Spinal cord (tissue), 10 donors: ENCODE data around the gene RAB35. TPM values are rescaled to one million over a fixed set of nuclear protein-coding genes. Genes with fewer than 3 reads are reported as not detected.
"Not testable (repeated sequence)": the region's sequence is repeated elsewhere in the genome, so short reads cannot be mapped to it uniquely, and the experiment has no call there.

Source experiments
- DNase-seq, 6 donors: peaks; one replicate each; pipeline versions ENCODE4 v3.0.0 to v3.0.0-alpha.2; 2013 to 2015; ENCODE audit warnings: low spot score in 6 of 6, low read depth in 4 of 6
- H3K27ac ChIP-seq: one replicate; pipeline ENCODE4 v1.5.1; 2013; ENCODE audit warnings: low read depth, low read length, control low read depth
- H3K27me3 ChIP-seq: one replicate; pipeline ENCODE4 v1.6.1; 2013; ENCODE audit warnings: low read length; ENCODE audit not compliant: control insufficient read depth, insufficient read depth
- H3K36me3 ChIP-seq: one replicate; pipeline ENCODE4 v1.6.1; 2013; ENCODE audit warnings: low read length; ENCODE audit not compliant: control insufficient read depth, insufficient read depth
- H3K4me1 ChIP-seq: one replicate; pipeline ENCODE4 v1.6.1; 2013; ENCODE audit warnings: low read length; ENCODE audit not compliant: control insufficient read depth, insufficient read depth
- H3K4me3 ChIP-seq: one replicate; pipeline ENCODE4 v1.5.1; 2013; ENCODE audit warnings: low read depth, low read length, control low read depth
- H3K9me3 ChIP-seq: one replicate; pipeline ENCODE4 v1.6.1; 2013; ENCODE audit warnings: low read length; ENCODE audit not compliant: control insufficient read depth, insufficient read depth
- WGBS: methylation state at CpG from one replicate; pipeline ENCODE4 v1.1.5; 2013; ENCODE audit warnings: missing lambda C conversion rate; ENCODE audit not compliant: insufficient coverage; 5-methylcytosine and 5-hydroxymethylcytosine counted together
- polyA plus RNA-seq, 2 donors: library from polyadenylated mRNA; unstranded; fragments of 120-200 nt; gene quantifications; one replicate each; pipeline ENCODE4 v1.2.1, GENCODE V29; 2013; ENCODE audit not compliant: insufficient read length in 2 of 2
- small RNA-seq: library from RNA; depleted of rRNA; stranded (forward); fragments of <200 nt; gene quantifications from one replicate; pipeline ENCODE3, GENCODE V24; 2014; ENCODE audit warnings: low replicate concordance
- total RNA-seq, 2 donors: library from RNA; depleted of rRNA in 1 of 2; stranded (reverse); fragments of 120-200 nt in 1 of 2; fragments of >200 nt in 1 of 2; gene quantifications; one replicate each; pipeline versions ENCODE4 v1.2.3 to v1.2.4, GENCODE V29; 2013 to 2014
- donor health status: healthy.

Gene RAB35
- total and polyA plus RNA-seq, 4 donors: 20.7 to 64.2 (median 47.2) TPM

DNA sequence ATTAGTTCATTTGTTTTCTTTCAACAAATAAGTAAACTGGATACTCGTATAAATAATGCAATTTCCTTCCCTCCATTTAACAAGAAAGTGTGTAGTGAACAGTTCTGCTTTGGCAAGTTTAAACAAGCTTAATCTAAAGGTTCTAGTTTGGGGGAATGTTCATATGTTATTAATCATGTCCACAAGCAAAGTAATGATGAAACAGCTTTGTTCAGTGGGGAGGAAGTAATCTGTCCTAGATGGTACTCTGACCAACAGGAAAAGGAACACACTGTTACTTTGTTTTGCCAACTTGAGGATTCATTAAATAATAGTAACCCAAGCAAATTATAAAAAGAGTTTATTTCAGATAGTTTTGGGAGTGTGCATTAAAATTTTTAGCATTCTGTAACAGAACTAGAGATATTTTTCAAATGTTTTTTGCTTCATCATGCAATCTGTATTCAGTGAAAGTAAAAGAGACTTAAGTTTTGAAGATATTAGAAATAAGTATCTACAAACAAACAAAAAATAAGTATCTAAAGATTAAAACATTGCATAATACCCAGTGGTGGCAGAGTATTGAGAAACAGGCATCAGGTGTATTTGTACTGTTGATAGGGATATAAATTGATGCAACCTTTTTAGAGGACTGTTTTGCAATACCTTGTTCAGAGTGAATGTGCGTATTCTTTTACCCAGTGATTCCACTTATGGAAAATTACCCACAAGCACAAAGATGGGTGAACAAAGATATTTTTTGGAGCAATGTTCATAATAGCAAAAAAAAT lies 61.1 kb downstream of the RAB35 start:
- no CpG with 5 or more reads among the region's 2 CpGs for WGBS
- no peak overlapping the region for H3K4me3 ChIP-seq
- H3K9me3 ChIP-seq: no peaks in the 10 kb centered on the region
- no peak overlapping the region for H3K27ac ChIP-seq
- no peak for DNase-seq
- H3K4me1 ChIP-seq: no peaks in the 10 kb centered on the region
- H3K27me3 ChIP-seq: no peaks in the 10 kb centered on the region
- H3K36me3 ChIP-seq: no peaks in the 10 kb centered on the region

- no peak for DNase-seq
- H3K36me3 ChIP-seq: no peaks in the 10 kb centered on the region
- no peak overlapping the region for H3K27ac ChIP-seq
- no peaks in the 10 kb centered on the region for H3K27me3 ChIP-seq
- no peak overlapping the region for H3K4me3 ChIP-seq
- H3K9me3 ChIP-seq: no peaks in the 10 kb centered on the region
- WGBS: 80% methylated on average over 1 of the region's 4 CpGs
- no peaks in the 10 kb centered on the region for H3K4me1 ChIP-seq
Observed at GRCh38 chr12:120054293-120054692, 62.3 kb downstream of the RAB35 start.

- DNase-seq: no peak
- no peaks in the 10 kb centered on the region for H3K27me3 ChIP-seq
- no peaks in the 10 kb centered on the region for H3K4me1 ChIP-seq
- no peaks in the 10 kb centered on the region for H3K36me3 ChIP-seq
- H3K27ac ChIP-seq: no peak overlapping the region
- no CpG with 5 or more reads among the region's 3 CpGs for WGBS
- H3K9me3 ChIP-seq: no peaks in the 10 kb centered on the region
- H3K4me3 ChIP-seq: no peak overlapping the region
Observed at GRCh38 chr12:120051535-120051934, 65.0 kb downstream of the RAB35 start.

GRCh38 chr12:120049426-120049825 lies 67.1 kb downstream of the RAB35 start:
- Histone ChIP-seq H3K4me1 (no peaks in the 10 kb centered on the region), H3K27me3 (no peaks in the 10 kb centered on the region), H3K9me3 (no peaks in the 10 kb centered on the region), H3K4me3 (no peak overlapping the region), H3K27ac (no peak overlapping the region), H3K36me3 (no peaks in the 10 kb centered on the region)
- 100% methylated on average over 2 of the region's 6 CpGs for WGBS
- no peak for DNase-seq

DNA sequence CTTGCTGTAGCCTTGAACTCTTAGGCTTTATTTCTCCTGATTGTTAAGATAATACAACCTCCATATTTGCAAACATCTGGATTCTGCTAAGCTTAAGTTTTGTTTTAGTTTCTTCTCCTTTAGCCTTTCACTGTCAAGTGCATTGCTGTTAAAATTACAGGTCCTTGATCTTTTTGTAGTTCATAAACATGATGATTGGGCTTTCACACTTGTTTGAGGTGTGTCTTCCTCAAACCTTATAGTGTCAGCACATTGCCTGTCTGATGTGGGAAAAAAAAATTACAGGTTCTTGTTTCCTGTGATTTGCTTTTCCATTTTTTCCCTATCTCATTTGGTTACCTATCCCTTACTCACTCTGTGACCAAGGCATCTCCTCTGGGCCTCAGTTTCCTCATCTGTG lies 68.3 kb downstream of the RAB35 start:
- Histone ChIP-seq H3K4me3 (no peak overlapping the region), H3K27ac (no peak overlapping the region), H3K36me3 (no peaks in the 10 kb centered on the region), H3K4me1 (no peaks in the 10 kb centered on the region), H3K9me3 (no peaks in the 10 kb centered on the region), H3K27me3 (no peaks in the 10 kb centered on the region)
- no peak for DNase-seq

DNA sequence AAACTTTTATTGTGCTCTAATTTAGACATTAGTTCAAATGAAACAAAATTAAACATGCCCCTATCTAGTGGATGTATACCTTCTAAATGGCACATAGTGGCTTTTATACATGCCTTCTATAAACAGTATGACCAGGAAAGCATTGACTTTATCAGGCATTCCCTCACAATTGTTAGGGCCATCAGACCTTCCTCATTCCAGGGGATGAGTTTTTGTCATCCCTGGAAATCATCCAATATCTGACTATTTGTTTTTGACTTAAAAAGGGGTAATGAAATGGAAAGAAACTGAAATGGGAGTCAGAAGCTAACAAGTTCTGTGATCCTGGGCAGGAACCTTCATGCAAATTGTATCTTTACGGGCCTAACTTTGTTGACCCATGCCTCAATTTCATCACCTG lies 69.5 kb downstream of the RAB35 start:
- H3K4me3 ChIP-seq: no peak overlapping the region
- H3K36me3 ChIP-seq: no peaks in the 10 kb centered on the region
- H3K27ac ChIP-seq: no peak overlapping the region
- no peak for DNase-seq
- H3K9me3 ChIP-seq: no peaks in the 10 kb centered on the region
- 80% methylated on average over 1 of the region's 1 CpG for WGBS
- H3K4me1 ChIP-seq: no peaks in the 10 kb centered on the region
- no peaks in the 10 kb centered on the region for H3K27me3 ChIP-seq

- not testable (repeated sequence) for H3K9me3 ChIP-seq, H3K27ac ChIP-seq, H3K4me1 ChIP-seq, DNase-seq, H3K27me3 ChIP-seq, H3K36me3 ChIP-seq, H3K4me3 ChIP-seq
- WGBS: no CpG with 5 or more reads among the region's 5 CpGs
Observed at GRCh38 chr12:120045367-120045766, 71.2 kb downstream of the RAB35 start.

Small RNA genes within 50 kb of the gene (small RNA-seq; reads per million reads assigned to genes)
- not detected for gene AC004812.1
- not detected for gene MIR4498

Other genes with a start within 250 kb of the RAB35 start
- gene CIT, start 239.4 kb downstream of the RAB35 start, total RNA-seq: 10 to 100 TPM; 28.5 to 51.0 TPM
- gene CIT, start 239.4 kb downstream of the RAB35 start, polyA plus RNA-seq: 10 to 100 TPM; 40.5 to 54.5 TPM
- gene BICDL1, start 127.5 kb downstream of the RAB35 start, total RNA-seq: 10 to 100 TPM; 11.7 to 22.3 TPM
- 10 to 100 TPM; 37.8 to 55.1 TPM for gene BICDL1, start 127.5 kb downstream of the RAB35 start, polyA plus RNA-seq
- gene GCN1, start 78.0 kb upstream of the RAB35 start, total RNA-seq: 10 to 100 TPM; 49.1 to 53.4 TPM
- 10 to 100 TPM; 39.2 to 49.4 TPM for gene GCN1, start 78.0 kb upstream of the RAB35 start, polyA plus RNA-seq
- 1,000 to 10,000 TPM; 1,051 to 2,296 TPM for gene RPLP0, start 84.4 kb upstream of the RAB35 start, total RNA-seq
- gene RPLP0, start 84.4 kb upstream of the RAB35 start, polyA plus RNA-seq: 1,000 to 10,000 TPM; 1,679 to 1,843 TPM
- gene PXN, start 149.0 kb upstream of the RAB35 start, total RNA-seq: 10 to 100 TPM; 17.3 to 26.7 TPM
- 10 to 100 TPM; 45.4 to 62.2 TPM for gene PXN, start 149.0 kb upstream of the RAB35 start, polyA plus RNA-seq
- gene RNU4-2, start 175.2 kb upstream of the RAB35 start, total RNA-seq: 1,000 to 10,000 TPM in 1 of 2 donors, under 1 TPM in 1; under 0.01 to 2,197 TPM
- gene RNU4-2, start 175.2 kb upstream of the RAB35 start, polyA plus RNA-seq: 1 to 10 TPM in 1 of 2 donors, not detected in 1; 2.2 TPM
- 100 to 1,000 TPM in 1 of 2 donors, under 1 TPM in 1; under 0.01 to 872 TPM for gene RNU4-1, start 176.5 kb upstream of the RAB35 start, total RNA-seq
- not detected for gene RNU4-1, start 176.5 kb upstream of the RAB35 start, polyA plus RNA-seq
- gene SIRT4, start 185.6 kb upstream of the RAB35 start, total RNA-seq: 1 to 10 TPM; 4.7 to 5.1 TPM
- gene SIRT4, start 185.6 kb upstream of the RAB35 start, polyA plus RNA-seq: 1 to 10 TPM; 5.6 to 5.9 TPM
- gene PLA2G1B, start 211.0 kb upstream of the RAB35 start, total RNA-seq: under 1 TPM; 0.59 to 0.72 TPM
- not detected for gene PLA2G1B, start 211.0 kb upstream of the RAB35 start, polyA plus RNA-seq